Thoracic aorta (tissue), 2 donors: ENCODE measurements around the gene TMEM18. TPM values are rescaled to one million over a fixed set of nuclear protein-coding genes. Genes with fewer than 3 reads are reported as not detected.
A peak's percentile ranks its signal among the peaks of the same experiment; 100 is the strongest.

Experiments used
- ATAC-seq: fragments of 150-250 bp; one replicate; pipeline ENCODE4 v1.8.0; 2017; ENCODE audit warnings: low read depth; ENCODE audit not compliant: insufficient number of reproducible peaks, low FRiP score
- DNase-seq: peaks from one replicate; pipeline ENCODE4 v3.0.0-alpha.2; 2020; ENCODE audit warnings: low spot score
- H3K27ac ChIP-seq, 2 donors: fragments of 200-600 bp; sonication (generic); 1 replicate in 1 of 2; 2 replicates in 1 of 2; pipeline ENCODE4 v1.5.1; 2016; ENCODE audit warnings: mild to moderate bottlenecking in 2 of 2, moderate library complexity in 2 of 2
- H3K27me3 ChIP-seq: fragments of 200-600 bp; sonication (generic); replicated peaks from 2 replicates; pipeline ENCODE4 v1.6.0; 2016; ENCODE audit warnings: mild to moderate bottlenecking; ENCODE audit not compliant: insufficient read depth
- H3K36me3 ChIP-seq: fragments of 200-600 bp; sonication (generic); one replicate; pipeline ENCODE4 v1.5.1; 2016
- H3K4me1 ChIP-seq, 2 donors: fragments of 200-600 bp; sonication (generic); 1 replicate in 1 of 2; 2 replicates in 1 of 2; pipeline versions ENCODE4 v1.5.1 to v1.6.0; 2016; ENCODE audit warnings: low read depth in 2 of 2, mild to moderate bottlenecking in 1 of 2; ENCODE audit not compliant: control insufficient read depth in 1 of 2
- H3K4me3 ChIP-seq: fragments of 200-600 bp; sonication (generic); 2 replicates; pipeline ENCODE4 v1.5.1; 2016; ENCODE audit warnings: mild to moderate bottlenecking
- H3K9me3 ChIP-seq: fragments of 200-600 bp; sonication (generic); 2 replicates; pipeline ENCODE4 v1.5.1; 2016
- total RNA-seq, 2 donors: library from RNA; depleted of rRNA; stranded (reverse); fragments of >200 nt; gene quantifications; one replicate each; pipeline versions ENCODE4 v1.1.0 to v1.2.3, GENCODE V29; 2016
- TF ChIP-seq, protein P1 (sequence below): fragments of 200-600 bp; sonication (generic); IDR thresholded peaks from one replicate; pipeline ENCODE4 v1.5.1; 2019; ENCODE audit warnings: antibody characterized with exemption

The TMEM18 gene
- total RNA-seq, 2 donors from 2014 or later: 3.1 to 14.8 TPM

DNA sequence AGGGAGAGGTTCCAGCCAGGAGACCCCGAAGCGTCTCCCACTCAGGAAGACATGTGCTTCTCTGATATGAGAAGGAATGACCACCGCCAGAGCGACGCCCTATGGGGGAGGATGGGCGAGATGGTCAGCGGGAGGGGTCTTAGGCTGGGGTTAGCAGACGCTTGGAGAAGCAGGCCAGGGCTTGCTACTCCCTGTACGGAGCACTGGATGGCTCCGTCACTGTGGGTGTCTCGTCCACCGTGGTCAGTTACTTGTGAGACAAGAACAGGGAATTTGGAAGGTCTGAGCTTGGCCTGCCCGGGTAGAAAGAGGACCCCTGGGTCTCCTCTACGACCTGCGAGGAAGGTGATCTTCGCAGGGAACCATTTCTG, 39.8 kb downstream of the TMEM18 start:
- ATAC-seq (no peak), DNase-seq (no peak)
- Histone ChIP-seq H3K27ac (no peak overlapping the region), H3K27me3 (no peaks in the 10 kb centered on the region), H3K4me1 (peaks cover 4 to 6% of the 10 kb centered on the region in 2 donors), H3K4me3 (no peak overlapping the region), H3K36me3 (no peaks in the 10 kb centered on the region), H3K9me3 (no peaks in the 10 kb centered on the region)
- TF ChIP-seq, protein P1, sequence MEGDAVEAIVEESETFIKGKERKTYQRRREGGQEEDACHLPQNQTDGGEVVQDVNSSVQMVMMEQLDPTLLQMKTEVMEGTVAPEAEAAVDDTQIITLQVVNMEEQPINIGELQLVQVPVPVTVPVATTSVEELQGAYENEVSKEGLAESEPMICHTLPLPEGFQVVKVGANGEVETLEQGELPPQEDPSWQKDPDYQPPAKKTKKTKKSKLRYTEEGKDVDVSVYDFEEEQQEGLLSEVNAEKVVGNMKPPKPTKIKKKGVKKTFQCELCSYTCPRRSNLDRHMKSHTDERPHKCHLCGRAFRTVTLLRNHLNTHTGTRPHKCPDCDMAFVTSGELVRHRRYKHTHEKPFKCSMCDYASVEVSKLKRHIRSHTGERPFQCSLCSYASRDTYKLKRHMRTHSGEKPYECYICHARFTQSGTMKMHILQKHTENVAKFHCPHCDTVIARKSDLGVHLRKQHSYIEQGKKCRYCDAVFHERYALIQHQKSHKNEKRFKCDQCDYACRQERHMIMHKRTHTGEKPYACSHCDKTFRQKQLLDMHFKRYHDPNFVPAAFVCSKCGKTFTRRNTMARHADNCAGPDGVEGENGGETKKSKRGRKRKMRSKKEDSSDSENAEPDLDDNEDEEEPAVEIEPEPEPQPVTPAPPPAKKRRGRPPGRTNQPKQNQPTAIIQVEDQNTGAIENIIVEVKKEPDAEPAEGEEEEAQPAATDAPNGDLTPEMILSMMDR: no peak

DNA sequence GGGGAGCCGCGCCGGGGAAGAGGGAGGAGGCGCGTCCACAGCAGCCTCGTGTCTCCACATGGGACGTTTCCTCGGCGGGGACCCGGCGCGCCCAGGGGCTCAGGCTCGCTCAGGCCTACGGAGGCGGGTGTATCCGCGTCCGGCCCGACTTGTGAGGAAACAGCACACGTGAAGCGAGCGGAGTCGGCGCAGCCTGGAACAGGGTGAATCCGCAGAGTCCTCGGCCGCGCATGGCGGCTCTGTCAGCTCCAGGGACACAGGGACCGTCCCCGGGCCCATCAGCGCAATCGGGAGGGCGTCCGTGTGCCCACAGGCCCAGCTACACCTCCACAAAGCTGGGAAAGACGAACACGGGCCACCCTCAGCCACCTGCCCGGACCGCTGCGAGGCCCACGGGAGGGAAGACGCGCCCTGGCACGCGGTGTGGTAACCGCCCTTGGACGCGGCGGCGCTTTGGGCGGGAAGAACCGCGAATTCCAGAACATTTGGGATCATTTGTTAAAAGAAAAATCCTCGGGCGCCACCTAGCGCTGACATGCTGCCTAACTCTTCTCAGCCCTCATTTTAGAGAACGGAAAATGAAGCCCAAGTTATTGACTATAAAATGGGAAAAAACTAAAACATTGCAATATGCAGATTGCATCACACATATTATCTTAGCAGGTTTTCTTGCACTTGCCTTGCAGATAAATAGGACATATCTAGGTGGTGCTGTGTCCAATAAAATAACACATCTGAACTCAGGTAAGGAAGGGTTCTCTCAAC, 40.4 kb downstream of the TMEM18 start:
- H3K4me1 ChIP-seq: peaks cover 4 to 6% of the 10 kb centered on the region in 2 donors
- ATAC-seq: no peak
- H3K27me3 ChIP-seq: no peaks in the 10 kb centered on the region
- H3K36me3 ChIP-seq: no peaks in the 10 kb centered on the region
- TF ChIP-seq, protein P1: peak; percentile 87
- no peak for DNase-seq
- peak overlapping the region; percentile 76 for H3K4me3 ChIP-seq
- H3K27ac ChIP-seq: no peak overlapping the region
- no peaks in the 10 kb centered on the region for H3K9me3 ChIP-seq

DNA sequence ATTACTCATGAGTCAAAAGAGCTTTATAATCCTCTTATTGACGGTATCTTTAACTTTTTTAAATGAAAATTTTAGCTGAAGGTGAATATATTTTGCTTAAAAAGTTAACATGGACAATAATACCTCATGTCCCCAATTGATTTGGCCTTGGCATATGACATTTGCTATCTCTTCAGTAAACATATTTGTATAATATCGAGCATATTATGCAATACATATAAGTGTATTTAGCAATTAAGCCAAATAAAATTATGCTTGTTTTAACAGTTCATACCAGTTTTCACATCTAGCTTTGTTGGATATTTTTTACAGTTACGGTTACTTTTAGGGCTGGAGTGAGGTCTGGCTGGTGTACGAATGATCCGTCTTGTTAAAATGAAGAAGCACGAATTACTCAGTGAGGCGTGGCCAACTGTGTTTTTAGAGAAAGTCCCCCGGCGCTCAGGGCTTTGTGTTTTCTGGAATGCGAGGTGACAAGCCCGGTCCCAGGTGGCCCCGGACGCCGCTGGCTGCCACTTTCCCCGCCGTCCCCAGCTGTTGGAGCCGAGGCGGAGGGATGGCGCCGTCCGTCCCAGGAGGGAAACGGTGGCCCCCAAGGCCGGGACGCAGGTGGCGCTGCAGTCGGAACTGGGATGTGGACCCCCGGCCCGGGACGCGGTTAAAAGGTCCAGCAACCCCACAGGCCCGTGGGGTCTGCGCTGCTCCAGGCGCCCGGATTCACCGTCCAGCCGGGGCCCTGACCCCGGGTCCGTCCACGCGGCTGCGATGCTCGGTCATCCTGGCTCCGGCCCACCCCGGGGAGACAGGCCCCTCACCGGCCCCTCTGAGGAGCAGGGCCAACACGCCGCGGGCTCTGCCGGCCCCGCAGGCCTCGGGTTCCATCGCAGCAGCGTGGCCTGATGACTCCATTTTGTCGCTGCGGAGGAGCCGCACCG, 41.3 kb downstream of the TMEM18 start:
- TF ChIP-seq, protein P1: no peak
- H3K27ac ChIP-seq: no peak overlapping the region
- no peak for ATAC-seq
- no peaks in the 10 kb centered on the region for H3K27me3 ChIP-seq
- DNase-seq: no peak
- H3K4me3 ChIP-seq: peak overlapping the region; percentile 76
- H3K4me1 ChIP-seq: peaks cover 4 to 6% of the 10 kb centered on the region in 2 donors
- no peaks in the 10 kb centered on the region for H3K36me3 ChIP-seq
- H3K9me3 ChIP-seq: no peaks in the 10 kb centered on the region

DNA sequence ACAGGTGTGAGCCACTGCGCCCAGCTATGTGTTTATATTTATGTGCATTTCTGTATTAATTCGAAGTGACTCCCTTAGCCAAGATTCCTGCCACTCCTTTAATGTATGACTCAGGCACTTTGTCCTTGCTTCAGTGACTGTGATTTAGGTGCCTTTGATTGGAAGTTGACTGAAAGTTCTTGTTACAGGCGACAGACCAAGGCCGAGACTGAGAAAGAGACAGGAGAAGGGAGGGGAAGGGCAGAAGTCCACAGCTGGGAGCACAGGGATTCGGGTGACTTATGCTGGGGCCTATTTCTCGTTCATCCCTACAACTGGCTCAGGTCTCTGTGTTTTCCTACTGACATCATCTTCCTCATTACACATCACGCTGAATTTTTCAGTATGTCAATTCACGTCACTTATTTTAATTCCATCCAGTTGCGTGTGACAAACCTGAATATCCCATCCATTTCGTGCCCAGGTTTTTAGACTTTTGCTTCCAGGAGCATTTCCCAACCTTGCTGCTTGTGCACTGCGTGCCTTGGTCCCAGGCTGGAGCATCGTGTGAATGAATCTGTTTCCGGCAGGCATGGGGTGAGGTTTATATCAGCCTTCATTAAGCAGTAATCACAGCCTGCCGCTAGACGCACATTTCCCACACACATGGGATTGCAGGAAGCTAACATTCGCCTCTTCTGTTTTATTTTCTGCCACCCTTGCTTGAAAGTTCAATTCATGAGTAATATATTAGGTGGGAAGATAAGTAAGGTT, 42.4 kb downstream of the TMEM18 start:
- no peak overlapping the region for H3K4me3 ChIP-seq
- ATAC-seq (no peak), DNase-seq (no peak)
- no peaks in the 10 kb centered on the region for H3K9me3 ChIP-seq
- TF ChIP-seq, protein P1: no peak
- H3K27me3 ChIP-seq: no peaks in the 10 kb centered on the region
- no peak overlapping the region for H3K27ac ChIP-seq
- H3K36me3 ChIP-seq: no peaks in the 10 kb centered on the region
- peaks cover 4 to 6% of the 10 kb centered on the region in 2 donors for H3K4me1 ChIP-seq
